GM12872 (cell line): Measurements from ENCODE around the gene MRPL53.

ENCODE experiments used
- CTCF ChIP-seq: IDR thresholded peaks from 3 replicates; pipeline ENCODE4 v1.5.1; 2011; ENCODE audit warnings: low read depth, mild to moderate bottlenecking, low read length, moderate library complexity; ENCODE audit not compliant: insufficient read depth

MRPL53 gene

GRCh38 chr2:74504591-74504990 lies 32.1 kb upstream of the MRPL53 start:
- TF ChIP-seq CTCF = no peak

DNA sequence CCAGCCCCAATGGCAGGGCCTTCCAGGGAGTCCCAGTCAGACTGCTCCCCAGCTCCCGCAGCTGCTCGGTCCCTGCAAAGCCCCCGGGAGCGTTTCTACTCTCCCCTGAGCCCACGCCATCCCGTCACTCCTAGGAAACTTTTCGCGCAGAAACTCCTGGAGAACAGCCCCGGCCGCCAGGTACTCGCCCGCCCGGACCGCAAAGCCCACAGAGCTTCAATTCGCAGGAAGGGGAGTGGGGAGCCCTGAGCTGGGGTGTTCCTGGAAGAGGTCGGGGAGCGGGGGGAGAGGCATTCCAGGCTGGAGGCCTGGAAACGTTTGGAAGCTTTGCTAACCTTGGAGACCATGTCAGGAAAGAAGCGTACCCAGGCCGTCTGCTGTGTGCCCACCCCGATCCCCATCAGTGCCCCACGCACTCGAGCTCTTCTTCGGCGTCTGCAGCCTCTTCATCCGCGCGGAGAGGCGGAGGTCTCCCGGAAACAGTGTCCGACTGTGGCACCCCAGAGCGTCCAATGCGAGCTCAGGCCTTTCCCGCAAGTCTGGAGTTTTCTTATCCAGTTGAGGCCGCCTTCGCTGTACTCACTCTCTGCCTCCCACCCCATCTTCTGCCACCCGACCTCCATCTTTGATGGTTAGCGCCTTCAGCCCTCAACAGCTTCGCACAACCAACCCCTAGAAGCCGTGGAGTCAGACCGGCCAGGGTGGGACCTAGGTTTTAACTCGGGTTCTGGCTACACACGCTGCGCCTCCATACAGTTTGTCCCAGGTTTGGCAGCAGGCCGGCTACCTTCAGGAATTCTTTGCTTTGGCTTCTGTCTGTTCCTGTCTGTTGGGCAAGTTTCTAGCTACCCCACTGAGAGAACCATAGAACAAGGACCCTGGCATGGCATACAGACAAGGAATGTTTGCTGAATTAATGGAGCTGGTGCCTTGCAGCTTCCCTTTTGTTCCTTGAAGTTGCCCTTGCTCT lies 31.3 kb upstream of the MRPL53 start:
- no peak for TF ChIP-seq CTCF

DNA sequence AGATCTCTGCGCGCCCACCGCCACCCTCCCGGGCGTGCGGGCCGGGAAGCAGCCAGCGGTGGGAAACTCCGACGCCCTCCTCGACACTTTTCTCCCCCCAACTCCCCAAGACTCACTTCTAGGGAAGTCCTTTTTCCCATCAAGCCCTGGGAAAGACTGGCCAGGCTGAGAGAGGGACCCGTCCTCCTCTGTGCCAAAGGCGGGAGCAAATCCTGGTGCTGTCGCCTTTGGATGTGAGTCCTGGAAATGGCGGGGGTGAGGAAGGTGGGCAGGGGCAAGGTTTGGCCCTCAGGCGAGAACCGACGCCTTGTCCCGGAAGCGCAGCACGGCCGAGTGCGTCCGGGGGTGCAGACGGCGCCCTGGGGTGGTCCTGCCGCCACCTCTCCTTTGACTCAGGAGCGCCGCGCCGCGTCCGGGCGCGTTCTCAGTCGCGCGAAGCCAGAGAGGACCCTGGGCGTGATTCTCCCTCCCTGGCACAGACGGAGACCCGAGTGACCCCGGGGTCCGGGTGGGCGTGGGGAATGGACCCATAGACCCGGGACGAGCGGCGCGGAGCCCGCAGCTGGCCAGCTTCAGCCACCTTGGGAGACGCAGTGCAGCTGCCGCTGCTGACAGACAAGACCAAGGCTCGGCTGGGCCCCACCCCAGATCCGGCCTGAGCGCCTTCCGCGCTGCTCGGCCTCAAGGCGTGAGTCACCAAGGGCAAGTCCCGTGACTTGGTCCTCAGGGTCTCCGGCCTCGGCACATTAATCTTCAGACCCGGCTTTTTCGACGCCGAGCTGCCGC lies 30.4 kb upstream of the MRPL53 start:
- TF ChIP-seq CTCF = peak; percentile 60

DNA sequence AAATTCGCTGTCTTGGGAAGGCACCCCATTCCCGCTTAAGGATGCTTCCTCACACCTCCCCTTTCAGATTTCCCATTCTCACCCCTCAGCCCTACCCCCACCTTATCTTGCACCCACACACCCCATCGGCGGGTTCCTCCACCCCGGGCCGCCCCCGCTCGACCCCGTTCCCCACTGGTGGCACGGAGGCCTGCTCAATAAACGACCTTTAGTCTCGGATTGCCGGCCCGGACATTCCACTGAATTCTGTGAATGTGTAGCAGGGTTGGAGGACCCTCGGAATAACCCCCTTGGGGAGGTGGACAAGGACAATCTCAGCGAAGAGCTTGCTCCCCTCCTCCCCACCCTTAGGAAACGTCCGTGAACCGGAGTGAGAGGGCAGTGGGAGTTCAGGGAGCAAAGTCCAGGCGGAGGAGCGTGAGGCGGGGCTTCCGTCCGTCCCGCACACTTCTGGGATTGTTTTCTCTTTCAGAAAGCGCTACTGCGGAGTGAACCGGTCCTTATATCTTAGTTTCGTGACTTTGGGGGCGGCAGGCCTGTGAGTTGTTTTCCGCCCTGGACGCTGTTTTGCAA lies 29.8 kb upstream of the MRPL53 start:
- TF ChIP-seq CTCF = no peak

GRCh38 chr2:74501335-74502071 lies 29.0 kb upstream of the MRPL53 start:
- TF ChIP-seq CTCF = no peak

DNA sequence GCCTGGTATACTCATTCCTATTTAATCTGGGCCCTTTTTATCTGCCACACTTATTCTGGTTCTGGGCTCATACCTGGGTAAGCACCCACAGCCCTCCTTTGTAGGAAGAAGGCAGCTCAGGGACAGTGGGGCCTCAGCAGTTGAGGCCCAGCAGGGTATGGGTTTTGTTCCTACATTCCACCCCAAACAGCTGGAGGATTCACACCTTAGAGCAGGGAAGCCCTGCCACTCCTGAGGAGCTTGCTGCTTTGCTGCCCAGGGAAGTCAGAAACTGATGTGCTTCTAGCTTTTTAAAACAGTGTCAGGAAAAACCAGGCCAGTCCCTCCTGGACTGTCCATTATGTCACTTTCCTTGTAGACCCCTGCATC lies 28.1 kb upstream of the MRPL53 start:
- no peak for TF ChIP-seq CTCF

DNA sequence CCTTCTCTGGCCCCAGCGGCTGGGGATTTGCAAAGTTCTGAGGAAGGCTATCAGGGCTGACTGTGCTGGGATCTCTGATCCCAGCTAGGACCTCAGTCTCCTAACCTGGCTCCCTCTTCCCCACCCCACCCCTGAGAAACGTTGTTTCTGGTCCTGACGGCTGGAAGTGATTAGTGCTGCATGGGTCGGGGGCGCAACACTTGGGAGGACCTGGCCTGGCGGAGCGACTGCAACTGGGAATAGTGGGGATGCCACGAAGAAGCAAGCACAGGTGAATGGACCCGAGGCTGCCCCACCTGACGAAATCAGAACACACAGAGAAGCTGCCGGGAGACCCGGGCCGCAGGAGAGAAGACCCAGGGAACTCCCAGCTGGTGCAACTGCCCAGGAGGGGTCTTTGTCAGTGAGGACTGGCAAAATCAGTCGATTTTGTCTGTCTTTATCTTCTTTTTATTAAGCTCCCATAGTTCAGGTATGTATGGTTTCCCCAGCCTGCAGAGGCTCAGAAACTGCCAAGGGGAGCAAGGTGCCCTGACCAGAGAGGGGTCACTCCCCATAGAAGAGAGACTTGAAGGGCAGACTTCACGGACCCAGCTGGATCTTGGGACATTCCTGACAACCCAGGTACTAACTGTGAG lies 27.6 kb upstream of the MRPL53 start:
- no peak for TF ChIP-seq CTCF
